ENCODE results near the gene PRSS57.
A peak's percentile ranks its signal among the peaks of the same experiment; 100 is the strongest.
"Not testable (repeated sequence)": the region's sequence is repeated elsewhere in the genome, so short reads cannot be mapped to it uniquely, and the experiment has no call there.

PRSS57 gene

DNA sequence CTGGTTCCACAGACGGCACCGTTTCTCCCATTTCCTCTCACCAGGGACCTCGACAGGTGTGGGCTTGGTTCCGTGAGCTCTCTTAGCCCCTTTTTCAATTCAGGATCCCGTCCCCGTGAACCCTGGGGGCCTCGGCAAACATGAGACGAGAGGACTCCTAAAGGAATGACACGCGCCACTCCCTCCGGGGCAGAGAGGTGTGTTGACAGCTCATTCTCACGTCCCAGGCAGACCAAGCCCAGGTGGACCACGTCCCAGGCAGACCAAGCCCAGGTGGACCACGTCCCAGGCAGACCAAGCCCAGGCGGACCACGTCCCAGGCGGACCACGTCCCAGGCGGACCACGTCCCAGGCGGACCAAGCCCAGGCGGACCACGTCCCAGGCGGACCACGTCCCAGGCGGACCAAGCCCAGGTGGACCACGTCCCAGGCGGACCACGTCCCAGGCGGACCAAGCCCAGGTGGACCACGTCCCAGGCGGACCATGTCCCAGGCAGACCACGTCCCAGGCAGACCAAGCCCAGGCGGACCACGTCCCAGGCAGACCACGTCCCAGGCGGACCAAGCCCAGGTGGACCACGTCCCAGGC is 28.2 kb downstream of the PRSS57 start:
- DNase-seq: not testable (repeated sequence)

DNA sequence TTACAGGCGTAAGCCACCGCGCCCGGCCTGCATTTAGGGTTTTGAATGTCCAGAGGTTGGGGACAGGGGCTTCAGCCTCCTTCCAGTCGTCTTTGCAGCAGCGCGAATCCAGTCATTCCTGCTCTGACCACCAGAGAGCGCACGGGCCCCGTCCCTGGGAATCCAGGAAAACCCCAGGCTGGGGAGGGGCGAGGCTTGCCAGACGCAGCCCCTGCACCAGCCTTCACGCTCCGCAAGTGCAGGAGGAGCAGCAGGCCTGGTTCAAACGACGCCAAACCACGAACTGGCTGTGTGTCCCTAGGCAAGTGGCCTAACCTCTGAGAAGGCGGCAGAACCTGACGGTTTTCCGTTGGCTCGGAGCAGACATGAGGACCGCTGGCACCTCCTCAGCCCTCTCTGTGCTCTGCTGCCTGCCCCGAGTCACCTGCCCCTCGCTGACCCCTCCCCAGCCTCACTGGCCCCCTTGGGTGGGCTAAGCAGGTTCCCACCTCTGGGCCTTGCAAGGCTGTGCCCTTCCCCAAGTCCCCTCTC is 30.3 kb downstream of the PRSS57 start:
- peak; percentile 77 for DNase-seq

DNA sequence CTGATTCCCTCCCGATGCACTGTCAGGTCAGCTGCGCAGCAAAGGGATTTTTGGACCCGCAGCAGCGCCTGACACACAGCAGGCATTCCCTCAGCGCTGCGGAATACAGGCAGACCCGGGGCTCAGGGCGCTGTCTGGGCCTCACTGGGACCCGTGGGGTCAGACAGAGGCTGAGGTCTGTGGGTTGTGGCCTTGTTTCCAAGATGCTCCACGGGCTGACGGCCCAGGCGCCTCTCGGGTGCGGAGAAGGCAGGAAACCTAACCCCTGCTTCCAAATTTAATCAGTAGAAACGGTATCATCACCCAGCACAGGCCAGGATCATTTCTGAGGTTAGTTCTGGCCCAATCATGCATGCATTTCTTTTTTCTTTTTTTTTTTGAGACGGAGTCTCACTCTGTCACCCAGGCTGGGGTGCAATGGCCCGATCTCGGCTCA is 31.6 kb downstream of the PRSS57 start:
- no peak for DNase-seq

DNA sequence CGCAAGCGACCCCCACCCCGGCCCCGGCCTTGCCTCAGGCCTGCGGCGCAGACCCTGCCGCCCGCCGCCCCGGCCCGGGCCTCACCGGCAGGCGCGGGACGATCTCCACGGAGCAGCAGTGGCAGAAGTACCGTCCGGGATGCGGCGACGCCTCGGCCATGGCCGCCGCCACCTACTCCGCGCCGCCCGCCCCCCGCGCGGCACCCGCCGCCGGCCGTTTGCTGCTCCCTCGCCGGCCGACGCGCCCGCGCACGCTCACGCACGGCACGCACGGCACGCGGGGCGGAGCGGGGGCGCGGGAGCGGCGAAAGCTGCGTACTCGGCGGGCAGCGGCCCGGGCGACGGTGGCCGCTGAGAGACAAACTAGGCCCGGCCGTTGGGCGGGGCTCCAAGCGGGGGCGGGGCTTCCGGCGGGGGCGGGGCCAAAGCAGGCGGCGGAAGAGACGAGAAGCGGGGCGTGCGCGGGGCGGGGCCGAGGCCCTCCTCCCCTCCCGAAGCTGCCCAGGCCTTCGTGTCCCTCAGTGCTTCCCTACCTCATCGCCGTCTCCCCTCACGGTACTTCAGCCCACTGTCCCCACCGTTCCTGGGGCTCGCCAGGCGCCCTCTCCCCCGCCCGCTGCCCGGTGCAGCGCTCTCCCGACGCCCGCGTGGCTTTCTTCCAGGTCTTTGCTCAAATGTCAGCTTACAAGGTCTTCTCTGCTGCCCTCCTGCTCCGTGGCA is 32.1 kb downstream of the PRSS57 start, which contains the start of gene RNF126:
Gene RNF126 (minus strand): TSS at position 253 of the 720 bp plus-strand sequence. CDS start 93 bp downstream, at position 160.
- peak; percentile 86 for DNase-seq

DNA sequence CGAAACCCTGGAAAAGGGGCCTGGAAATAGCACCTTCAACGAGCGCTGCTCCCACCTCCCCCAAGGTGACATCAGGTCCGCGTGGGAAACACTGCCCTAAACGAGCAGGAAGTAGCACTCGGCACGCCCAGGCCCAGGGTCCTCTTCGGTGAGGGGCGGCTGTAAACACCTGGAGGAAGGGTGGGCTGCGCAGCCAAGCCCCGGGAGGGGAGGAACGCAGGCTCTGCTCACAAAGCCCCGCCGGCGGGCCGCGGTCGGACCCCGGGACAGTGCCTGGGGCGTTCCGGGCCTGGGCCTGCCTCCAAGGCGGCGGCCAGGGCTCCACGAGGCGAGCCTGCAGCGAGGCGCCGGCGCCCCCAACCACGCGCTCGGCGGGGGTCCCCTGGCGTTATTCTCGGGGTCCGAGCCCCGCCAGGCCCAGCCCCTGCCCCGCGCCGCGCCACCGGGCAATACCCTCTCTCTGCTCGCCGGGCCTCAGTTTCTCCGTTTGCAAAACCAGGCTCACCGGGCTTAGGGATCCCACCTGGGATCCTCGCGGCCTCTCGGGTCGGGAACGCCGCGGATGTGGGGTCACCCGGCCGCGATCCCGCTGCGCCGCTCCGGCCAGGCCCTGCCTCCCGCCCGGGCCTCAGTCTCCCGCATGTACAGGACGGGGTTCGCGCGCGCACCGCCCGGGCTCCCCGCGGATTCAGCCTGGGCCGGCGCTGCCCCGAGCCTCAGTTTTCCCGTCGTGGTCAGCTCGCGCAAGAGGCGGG is 32.9 kb downstream of the PRSS57 start:
- DNase-seq: peak; percentile 17

DNA sequence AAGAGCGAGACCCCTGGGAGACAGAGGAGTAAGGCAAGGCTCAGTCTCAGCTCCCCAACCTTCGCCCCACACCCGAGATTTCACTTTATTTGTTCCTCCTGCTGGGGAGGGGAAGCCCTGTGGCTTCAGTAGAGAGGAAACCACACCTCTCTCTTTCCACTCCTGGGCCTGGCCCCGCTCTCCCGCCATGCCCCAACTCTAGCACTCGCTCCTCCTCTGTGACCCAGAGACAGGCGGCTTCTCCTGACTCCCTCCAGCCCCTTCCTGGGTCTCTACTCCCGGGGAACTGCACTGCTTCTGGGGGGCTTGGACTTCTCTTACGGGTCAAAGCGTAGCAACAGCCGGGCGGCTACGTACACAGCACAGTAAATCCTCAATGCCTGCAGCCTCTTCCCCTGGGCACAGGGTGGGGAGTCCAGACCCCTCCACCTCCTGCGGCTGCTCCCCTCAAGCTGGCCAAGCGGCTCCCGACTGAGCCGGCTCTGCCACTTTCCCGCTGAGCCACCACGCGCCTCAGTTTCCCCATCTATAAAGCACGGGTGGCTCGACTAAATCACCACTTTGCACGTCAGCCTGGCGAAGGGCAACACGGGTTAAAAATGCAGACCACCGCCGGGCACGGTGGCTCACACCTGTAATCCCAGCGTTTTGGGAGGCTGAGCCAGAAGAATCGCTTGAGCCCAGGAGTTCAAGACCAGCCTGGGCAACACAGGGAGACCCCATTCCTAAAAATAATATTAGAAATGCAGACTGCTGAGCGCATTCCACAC is 33.6 kb downstream of the PRSS57 start:
- DNase-seq: no peak

DNA sequence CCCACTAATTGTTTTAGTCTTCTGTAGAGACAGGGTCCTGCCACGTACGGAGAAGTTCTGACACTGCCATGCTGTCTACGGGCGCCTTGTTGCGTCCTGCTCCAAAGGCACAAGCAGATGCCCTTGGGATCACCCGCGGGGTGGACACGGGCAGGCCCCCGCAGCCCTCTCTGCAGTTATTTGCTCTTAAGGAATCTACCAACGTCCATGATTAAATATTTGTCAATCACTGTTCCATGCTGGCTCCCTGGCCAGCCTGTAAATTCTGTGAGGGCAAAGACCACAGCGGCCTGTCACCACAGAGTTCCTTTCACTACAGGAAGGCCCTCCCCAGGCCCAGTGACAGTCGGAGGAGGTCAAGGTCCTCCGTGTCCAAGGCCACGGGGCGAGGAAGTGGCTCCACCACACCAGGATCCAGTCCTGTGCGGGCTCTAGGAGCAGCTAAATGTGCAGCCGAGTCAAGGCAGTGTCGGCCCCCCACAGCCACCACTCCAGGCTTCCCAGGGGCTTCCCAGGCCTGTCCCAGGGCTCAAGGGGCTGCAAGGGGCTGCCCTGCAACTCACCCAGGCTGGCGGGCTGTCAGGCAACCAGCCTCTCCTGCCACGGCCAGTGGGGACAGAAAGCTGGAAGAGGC is 34.3 kb downstream of the PRSS57 start:
- DNase-seq: no peak

DNA sequence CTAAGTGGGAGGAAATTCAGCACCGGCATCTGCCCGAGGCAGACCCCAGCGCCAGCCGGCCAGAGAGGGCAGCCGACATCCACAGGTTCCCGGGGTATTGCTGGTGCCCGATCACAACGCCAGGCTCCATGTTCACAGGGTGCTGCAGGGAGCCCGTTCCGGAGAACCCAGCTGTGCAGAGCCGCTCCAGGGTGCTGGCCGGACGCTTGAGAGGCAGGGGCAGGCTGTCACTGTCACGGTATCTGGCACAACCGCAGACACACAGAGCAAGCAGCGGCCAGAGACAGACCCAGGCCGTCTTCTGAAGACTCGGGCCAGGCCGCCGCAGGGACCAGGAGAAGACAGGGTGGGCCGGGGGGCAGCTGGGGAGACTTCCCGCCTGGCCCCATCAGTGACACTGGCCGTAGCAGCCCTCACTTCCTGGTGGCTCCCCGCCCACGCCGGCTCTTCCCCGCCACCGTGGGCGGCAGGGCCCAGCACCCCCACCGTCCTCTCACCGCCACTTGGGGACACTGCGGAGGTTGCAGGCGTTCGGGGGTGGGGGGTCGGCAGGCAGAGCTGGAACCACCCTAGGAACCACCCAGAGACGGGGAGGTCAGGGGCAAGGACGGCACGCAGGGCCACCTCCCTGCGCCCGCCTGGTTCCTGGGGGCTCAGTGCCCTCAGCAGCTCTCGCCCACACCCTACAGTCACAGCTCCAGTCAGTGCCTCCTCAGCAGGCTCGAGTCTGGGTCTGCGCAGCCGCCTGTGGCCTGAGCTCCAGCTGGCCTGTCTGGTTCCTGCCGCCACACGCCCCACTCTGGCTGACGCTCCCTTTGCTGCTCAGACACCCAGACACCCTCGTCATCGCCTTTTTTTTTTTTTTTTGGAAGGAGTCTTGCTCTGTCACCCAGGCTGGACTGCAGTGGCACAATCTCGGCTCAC is 36.1 kb downstream of the PRSS57 start:
- DNase-seq: no peak

DNA sequence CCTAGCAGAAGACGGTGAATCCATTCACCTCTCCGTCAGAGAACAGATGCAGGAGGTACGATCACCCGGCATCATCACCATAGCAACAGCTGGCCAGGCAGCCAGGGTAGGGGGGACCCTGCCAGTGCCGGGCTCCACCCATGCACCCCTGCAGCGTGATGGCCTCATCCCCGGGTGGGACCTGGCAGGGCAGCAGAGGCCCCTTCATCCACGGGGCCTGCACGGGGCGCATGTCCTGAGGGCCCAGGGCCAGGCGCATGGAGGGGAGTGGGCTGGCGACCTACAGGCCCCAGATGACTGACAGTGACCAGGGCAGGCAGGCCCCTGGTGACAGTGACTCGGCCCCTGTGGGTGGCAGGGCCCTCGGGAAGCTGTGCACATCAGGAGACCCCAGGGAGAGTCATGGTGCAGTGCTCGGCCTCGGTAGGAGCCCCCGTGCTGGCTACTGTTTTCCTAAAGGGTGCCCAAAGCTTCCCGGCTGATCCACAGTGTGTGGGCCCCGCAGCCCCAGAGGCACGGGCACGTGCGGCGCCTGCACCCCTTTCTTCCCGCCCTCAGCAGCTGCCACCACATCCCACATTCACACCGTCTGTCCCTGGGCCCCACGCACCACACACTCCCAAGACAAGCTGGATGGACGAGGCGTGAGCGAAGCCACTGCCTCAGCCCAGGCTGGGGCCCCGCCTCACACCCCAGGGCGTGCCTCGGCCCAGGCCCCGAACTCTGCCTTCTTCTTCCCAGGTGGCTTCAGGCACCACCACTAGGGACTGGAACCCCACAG is 37.0 kb downstream of the PRSS57 start:
- DNase-seq: no peak

DNA sequence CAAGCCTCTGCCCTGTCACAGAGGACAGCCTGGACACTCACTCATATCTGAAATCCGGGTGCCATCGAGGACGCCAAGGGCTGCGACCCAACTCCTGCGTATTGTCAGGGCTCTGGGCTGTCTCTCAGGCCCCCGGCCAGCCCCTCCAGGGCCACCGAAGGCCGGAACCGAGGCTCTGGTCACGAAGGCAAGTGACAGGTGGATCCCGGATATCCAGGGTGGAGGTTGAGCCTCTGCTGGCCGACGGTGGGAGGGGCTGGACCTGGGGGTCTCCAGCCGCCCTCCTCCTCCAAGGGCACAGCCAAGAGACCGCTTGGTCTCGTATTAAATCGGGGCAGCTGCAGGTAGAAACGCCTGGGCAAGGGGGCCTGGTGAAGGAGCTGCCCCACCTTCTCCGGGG is 37.6 kb downstream of the PRSS57 start:
- no peak for DNase-seq

DNA sequence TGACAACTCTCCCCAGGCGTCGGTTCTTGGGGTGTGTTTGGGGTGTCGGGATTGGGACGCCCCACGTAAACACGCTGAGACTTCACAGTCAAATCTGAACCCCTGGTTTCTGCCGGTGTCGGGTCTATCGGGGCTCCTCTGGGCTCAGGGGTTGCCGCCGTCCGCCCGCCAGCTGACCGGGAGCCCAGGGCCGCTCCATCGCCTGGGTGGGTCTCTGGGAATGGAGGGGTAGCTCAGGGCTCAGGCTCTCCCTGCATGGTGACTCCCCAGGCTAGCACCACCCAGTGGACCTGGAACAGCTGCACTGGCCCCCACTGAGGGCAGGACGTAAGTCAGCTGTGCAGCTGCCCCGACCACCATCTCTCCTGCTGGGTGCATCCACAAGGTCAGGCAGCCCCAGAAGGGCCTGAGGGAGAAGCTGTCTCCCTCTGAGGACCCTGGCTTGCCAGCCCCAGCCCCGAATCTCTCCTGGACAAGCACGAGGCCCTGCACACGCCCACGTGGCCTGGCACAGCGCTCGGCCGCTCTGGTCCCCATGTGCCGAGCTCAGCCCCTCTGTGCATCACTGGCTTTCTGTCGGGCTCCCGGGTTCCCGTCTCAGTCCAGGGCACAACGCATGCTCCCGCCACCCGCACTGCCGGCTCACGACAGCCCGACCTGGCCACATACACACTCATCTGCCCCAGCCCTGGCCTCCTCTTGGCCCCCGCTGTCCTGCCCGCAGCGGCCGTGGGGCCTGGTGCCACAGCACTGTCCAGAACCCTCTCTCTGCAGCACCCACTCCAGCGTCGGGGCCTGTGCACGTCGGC is 38.3 kb downstream of the PRSS57 start:
- DNase-seq: no peak

DNA sequence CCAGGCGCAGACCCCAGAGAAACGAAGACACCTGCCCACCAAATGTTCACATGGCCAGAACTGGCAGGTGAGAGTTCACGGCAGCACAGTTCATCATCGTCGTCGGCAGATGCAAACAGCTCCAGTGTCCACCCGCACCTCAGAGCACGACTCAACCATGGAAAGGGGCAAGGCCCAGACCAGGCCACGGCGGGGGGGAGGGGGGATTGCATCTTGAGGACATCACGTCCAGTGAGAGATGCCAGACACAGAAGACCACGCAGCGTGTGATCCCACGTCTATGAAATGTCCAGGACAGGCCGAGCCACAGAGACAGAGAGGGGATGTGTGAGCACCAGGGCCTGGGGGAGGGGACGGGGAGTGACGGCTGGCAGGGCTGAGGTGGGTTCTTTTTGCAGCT is 39.6 kb downstream of the PRSS57 start:
- no peak for DNase-seq

DNA sequence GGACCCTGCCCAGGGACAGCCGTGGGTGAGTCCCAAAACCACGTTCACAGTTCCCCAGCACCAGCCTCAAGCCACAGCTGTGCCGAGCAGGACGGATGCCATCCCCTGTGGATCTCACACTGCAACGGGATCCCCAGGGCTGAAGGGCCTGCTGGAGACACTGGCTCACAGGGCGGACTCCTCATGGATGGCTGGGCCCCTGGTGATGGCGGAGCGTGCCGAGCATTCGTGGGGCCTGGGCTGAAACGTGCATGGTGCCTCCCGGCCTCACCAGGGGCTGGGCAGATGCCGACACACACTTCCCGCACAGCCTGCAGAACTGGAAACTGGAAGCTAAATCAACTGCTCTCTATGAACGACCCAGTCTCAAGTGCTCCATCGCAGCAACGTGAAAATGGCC is 41.8 kb downstream of the PRSS57 start:
- DNase-seq: no peak

DNA sequence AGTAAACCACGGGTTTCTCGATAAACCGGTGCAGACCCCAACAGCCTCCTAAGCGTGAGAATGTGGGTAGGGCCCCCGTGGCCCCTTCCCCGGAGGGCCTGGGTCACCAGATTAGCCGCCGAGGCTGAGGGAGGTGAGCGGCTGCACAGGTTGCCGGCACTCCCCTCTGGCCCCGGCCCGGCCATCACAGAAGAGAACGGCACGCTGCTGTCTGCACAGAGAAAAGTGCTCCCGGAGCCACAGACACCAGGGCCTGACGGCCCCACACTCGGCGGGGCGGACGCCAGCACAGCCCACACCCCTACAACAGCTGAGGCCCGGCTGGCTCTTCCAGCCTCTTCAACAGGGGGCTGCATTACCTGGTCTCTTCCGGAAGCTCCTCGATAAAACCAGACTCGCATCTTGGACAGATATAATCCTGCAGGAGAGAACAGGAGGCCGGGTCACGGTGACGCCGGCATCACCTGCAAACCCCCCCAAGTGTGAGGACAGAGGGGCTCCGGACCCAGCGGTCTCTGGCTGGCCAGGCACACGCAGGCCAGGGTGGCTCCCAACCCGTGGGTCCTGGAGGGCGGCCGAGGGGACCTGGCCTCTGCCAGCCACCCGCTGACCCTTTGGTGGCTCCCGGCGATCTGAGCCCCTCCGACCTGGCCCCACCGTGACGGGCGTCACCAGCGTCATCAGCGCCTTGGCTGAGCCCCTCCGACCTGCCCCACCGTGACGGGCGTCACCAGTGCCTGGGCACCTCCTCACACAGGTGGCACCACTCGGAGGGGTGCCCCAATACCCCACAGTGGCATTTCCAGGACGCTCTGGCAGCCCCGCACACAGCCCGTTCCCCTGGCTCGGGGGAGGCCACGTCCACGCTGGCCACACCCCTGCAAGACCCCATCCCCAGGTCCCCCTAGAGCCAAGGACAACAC is 42.5 kb downstream of the PRSS57 start:
- no peak for DNase-seq

DNA sequence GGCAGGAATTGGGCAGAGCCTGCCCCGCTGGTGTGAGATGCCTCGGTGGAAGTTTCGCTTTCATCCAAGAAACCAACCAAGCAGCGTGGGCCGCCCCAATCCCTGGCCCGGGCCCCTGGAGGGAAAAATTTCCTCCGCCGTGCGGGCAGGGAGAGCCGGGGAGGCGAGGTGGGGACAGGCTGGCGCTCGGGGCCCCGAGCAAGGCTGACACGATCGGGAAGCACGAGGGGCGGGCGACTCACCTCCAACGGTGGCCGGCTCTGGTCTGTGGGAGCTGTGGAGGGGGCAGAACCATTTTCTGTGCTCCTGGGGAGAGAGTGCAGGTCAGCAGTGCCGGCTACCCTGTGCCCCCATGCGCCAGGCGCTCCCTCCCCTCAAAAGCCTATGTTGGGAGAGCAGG is 43.3 kb downstream of the PRSS57 start:
- no peak for DNase-seq

DNA sequence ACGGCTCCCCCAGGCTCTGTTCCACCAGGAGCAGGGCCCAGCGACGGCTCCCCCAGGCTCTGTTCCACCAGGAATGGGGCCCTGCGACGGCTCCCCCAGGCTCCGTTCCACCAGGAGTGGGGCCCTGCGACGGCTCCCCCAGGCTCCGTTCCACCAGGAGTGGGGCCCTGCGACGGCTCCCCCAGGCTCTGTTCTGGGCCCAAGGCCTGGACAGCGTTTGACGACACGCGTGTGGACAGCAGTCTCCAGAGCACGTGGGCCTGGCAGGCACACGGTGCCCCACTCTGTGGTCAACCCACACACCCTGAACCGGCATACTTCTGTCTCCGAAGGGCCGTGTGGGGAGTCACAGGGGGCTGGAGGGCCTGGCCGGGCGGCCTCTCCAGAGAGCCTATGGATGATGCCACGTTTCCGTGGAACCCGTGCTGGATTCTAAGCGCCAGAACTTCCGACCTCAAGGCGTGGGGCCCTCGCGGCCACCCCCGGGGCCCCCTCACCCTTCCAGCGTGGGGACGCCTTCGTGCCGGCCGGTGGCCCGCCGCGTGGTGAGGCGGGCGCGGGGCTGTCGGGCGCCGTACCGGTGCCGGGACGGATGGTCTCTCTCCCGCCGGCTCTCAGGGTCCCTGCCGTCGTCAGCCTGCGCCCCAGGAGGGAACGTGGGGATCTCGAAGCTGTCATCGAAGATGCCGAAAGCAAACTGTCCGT is 44.0 kb downstream of the PRSS57 start:
- DNase-seq: no peak

DNA sequence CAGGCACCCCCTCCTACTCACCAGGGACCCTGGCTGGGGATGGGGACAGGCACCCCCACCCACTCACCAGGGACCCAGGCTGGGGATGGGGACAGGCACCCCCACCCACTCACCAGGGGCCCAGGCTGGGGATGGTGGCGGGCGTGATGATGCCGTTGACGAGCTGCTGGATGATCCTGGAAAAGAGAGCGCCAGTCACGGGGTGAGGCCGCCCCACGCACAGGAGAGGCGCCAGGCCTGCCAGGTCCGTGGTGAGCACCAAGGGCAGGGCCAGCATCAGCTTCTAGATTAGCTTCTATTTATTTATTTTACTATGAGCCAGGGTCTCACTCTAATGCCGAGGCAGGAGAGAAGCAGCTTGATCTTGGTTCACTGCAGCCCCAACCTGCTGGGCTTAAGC is 45.1 kb downstream of the PRSS57 start:
- no peak for DNase-seq
